ACC112 (cell line): ENCODE measurements around the gene GAS6.

ENCODE experiments used
- H2AFZ ChIP-seq: fragments of 200-600 bp; sonication (generic); one replicate; pipeline ENCODE4 v1.6.0; 2017; ENCODE audit warnings: antibody characterized with exemption, low read length; ENCODE audit not compliant: unreplicated experiment
- H3K27ac ChIP-seq: fragments of 200-600 bp; sonication (generic); 2 replicates; pipeline ENCODE4 v1.5.1; 2014; ENCODE audit warnings: low read depth, mild to moderate bottlenecking, antibody characterized with exemption, low read length, moderate library complexity
- H3K27me3 ChIP-seq: fragments of 200-600 bp; sonication (generic); 2 replicates; pipeline ENCODE4 v1.6.1; 2014; ENCODE audit warnings: mild to moderate bottlenecking, antibody characterized with exemption, low read length, moderate library complexity, mixed read lengths; ENCODE audit not compliant: insufficient read depth
- H3K36me3 ChIP-seq: fragments of 200-600 bp; sonication (generic); 2 replicates; pipeline ENCODE4 v1.6.1; 2016; ENCODE audit warnings: mild to moderate bottlenecking, antibody characterized with exemption, low read length, moderate library complexity, mixed read lengths; ENCODE audit not compliant: insufficient read depth
- H3K4me1 ChIP-seq: fragments of 200-600 bp; sonication (generic); one replicate; pipeline ENCODE4 v1.6.1; 2016; ENCODE audit warnings: low read length, mixed read lengths; ENCODE audit not compliant: insufficient read depth, unreplicated experiment, control insufficient read depth
- H3K4me3 ChIP-seq: fragments of 200-600 bp; sonication (generic); 2 replicates; pipeline ENCODE4 v1.5.1; 2014; ENCODE audit warnings: mild to moderate bottlenecking, low read depth, low read length
- H3K79me2 ChIP-seq: fragments of 200-600 bp; sonication (generic); one replicate; pipeline ENCODE4 v1.6.0; 2016; ENCODE audit warnings: low read length; ENCODE audit not compliant: control insufficient read depth, unreplicated experiment, insufficient read depth

The GAS6 gene

GRCh38 chr13:113811081-113811928 is 52.6 kb downstream of the GAS6 start:
- no peaks in the 10 kb centered on the region for H3K27me3 ChIP-seq

GRCh38 chr13:113810640-113811039 is 53.2 kb downstream of the GAS6 start:
- Histone ChIP-seq H3K4me1 (peaks cover 6% of the 10 kb centered on the region), H3K79me2 (no peaks in the 10 kb centered on the region), H3K4me3 (no peak overlapping the region), H3K27me3 (no peaks in the 10 kb centered on the region), H3K36me3 (no peaks in the 10 kb centered on the region), H3K27ac (no peak overlapping the region), H2AFZ (no peak overlapping the region)

More at GRCh38 chr13:113811081-113811928, 52.6 kb downstream of the GAS6 start:
- Histone ChIP-seq H3K79me2 (no peaks in the 10 kb centered on the region), H3K27ac (no peak overlapping the region), H3K4me3 (no peak overlapping the region), H2AFZ (no peak overlapping the region), H3K4me1 (peaks cover 6% of the 10 kb centered on the region), H3K36me3 (no peaks in the 10 kb centered on the region)

- Histone ChIP-seq H2AFZ (no peak overlapping the region), H3K27ac (no peak overlapping the region), H3K27me3 (no peaks in the 10 kb centered on the region), H3K36me3 (no peaks in the 10 kb centered on the region), H3K4me3 (no peak overlapping the region), H3K79me2 (no peaks in the 10 kb centered on the region), H3K4me1 (peaks cover 6% of the 10 kb centered on the region)
Measured at GRCh38 chr13:113809934-113810333, 53.9 kb downstream of the GAS6 start.

- H3K79me2 ChIP-seq: no peaks in the 10 kb centered on the region
Measured at GRCh38 chr13:113808058-113808834, 55.6 kb downstream of the GAS6 start.

GRCh38 chr13:113806526-113806925 is 57.4 kb downstream of the GAS6 start:
- Histone ChIP-seq H3K4me3 (no peak overlapping the region), H3K4me1 (peaks cover 4% of the 10 kb centered on the region), H2AFZ (no peak overlapping the region), H3K79me2 (no peaks in the 10 kb centered on the region), H3K36me3 (no peaks in the 10 kb centered on the region), H3K27ac (no peak overlapping the region), H3K27me3 (no peaks in the 10 kb centered on the region)

More at GRCh38 chr13:113808058-113808834, 55.6 kb downstream of the GAS6 start:
- Histone ChIP-seq H3K36me3 (no peaks in the 10 kb centered on the region), H3K4me3 (no peak overlapping the region), H3K27me3 (no peaks in the 10 kb centered on the region), H2AFZ (no peak overlapping the region), H3K4me1 (no peaks in the 10 kb centered on the region), H3K27ac (no peak overlapping the region)

- no peak overlapping the region for H2AFZ ChIP-seq
- no peak overlapping the region for H3K4me3 ChIP-seq
- peaks cover 4% of the 10 kb centered on the region for H3K4me1 ChIP-seq
- H3K27ac ChIP-seq: no peak overlapping the region
- no peaks in the 10 kb centered on the region for H3K79me2 ChIP-seq
- H3K27me3 ChIP-seq: no peaks in the 10 kb centered on the region
- H3K36me3 ChIP-seq: no peaks in the 10 kb centered on the region
Measured at GRCh38 chr13:113806104-113806471, 57.8 kb downstream of the GAS6 start.

GRCh38 chr13:113805431-113806103 is 58.3 kb downstream of the GAS6 start:
- Histone ChIP-seq H3K36me3 (no peaks in the 10 kb centered on the region), H3K27ac (no peak overlapping the region), H3K4me3 (no peak overlapping the region), H3K4me1 (peaks cover 4% of the 10 kb centered on the region), H2AFZ (no peak overlapping the region), H3K79me2 (no peaks in the 10 kb centered on the region), H3K27me3 (no peaks in the 10 kb centered on the region)

- H3K27me3 ChIP-seq: no peaks in the 10 kb centered on the region
- H3K79me2 ChIP-seq: no peaks in the 10 kb centered on the region
- no peak overlapping the region for H3K4me3 ChIP-seq
- no peak overlapping the region for H2AFZ ChIP-seq
- H3K4me1 ChIP-seq: peaks cover 4% of the 10 kb centered on the region
- H3K36me3 ChIP-seq: no peaks in the 10 kb centered on the region
- no peak overlapping the region for H3K27ac ChIP-seq
Measured at GRCh38 chr13:113804703-113805430, 59.0 kb downstream of the GAS6 start.

GRCh38 chr13:113804017-113804702 is 59.7 kb downstream of the GAS6 start:
- H3K36me3 ChIP-seq: no peaks in the 10 kb centered on the region
- no peaks in the 10 kb centered on the region for H3K27me3 ChIP-seq
- H3K79me2 ChIP-seq: no peaks in the 10 kb centered on the region
- no peak overlapping the region for H2AFZ ChIP-seq
- no peak overlapping the region for H3K27ac ChIP-seq
- H3K4me3 ChIP-seq: no peak overlapping the region
- peaks cover 4% of the 10 kb centered on the region for H3K4me1 ChIP-seq
